ENCODE measurements around the gene LDLRAD4. TPM values are rescaled to one million over a fixed set of nuclear protein-coding genes. Genes with fewer than 3 reads are reported as not detected.

The LDLRAD4 gene
- total RNA-seq, 1 experiment from 2014 or later = not detected

- ATAC-seq (no peak), DNase-seq (no peak)
- no peaks in the 10 kb centered on the region for H3K9me2 ChIP-seq (replicated peaks; ENCODE audit: low read length)
- peaks cover 89% of the 10 kb centered on the region for H3K27me3 ChIP-seq (ENCODE audit: low read length)
- peaks cover 4% of the 10 kb centered on the region; the same call in 1 of the 2 replicates for H4K20me1 ChIP-seq (ENCODE audit: low read length)
- H3K4me3 ChIP-seq (ENCODE audit: low read length) = no peak overlapping the region
- no peaks in the 10 kb centered on the region for H3K79me2 ChIP-seq (ENCODE audit: low read length)
- no peaks in the 10 kb centered on the region for H3K4me1 ChIP-seq (ENCODE audit: insufficient read depth, low read length)
- H3K36me3 ChIP-seq (ENCODE audit: low read depth, low read length) = no peaks in the 10 kb centered on the region
- intact Hi-C loops (cut with micrococcal nuclease) = loop anchor here (10.0 kb wide), 1 partner anchor 414 kb away; no protein-coding TSS in a partner anchor
- H2AFZ ChIP-seq (ENCODE audit: low read length) = no peak overlapping the region
- H3K9ac ChIP-seq (ENCODE audit: low read length) = no peak overlapping the region
- H3K27ac ChIP-seq (ENCODE audit: low read length) = no peak overlapping the region
- POLR2A ChIA-PET (ENCODE audit: unreplicated experiment) = no interaction called here
- CTCF ChIA-PET = no interaction called here
- H3K9me3 ChIP-seq (ENCODE audit: low read length) = no peaks in the 10 kb centered on the region
- H3F3A ChIP-seq (ENCODE audit: low read length, unreplicated experiment) = peaks cover 4% of the 10 kb centered on the region
- no TSS peak for BruUV-seq (replicated peaks)
- TF ChIP-seq EZH2phosphoT487 (IDR thresholded peaks at IDR 0.05; ENCODE audit: borderline replicate concordance, low read length) (no peak), EZH2 (IDR thresholded peaks at IDR 0.05; ENCODE audit: low read length, unreplicated experiment) (no peak)
- TF ChIP-seq, protein P1, sequence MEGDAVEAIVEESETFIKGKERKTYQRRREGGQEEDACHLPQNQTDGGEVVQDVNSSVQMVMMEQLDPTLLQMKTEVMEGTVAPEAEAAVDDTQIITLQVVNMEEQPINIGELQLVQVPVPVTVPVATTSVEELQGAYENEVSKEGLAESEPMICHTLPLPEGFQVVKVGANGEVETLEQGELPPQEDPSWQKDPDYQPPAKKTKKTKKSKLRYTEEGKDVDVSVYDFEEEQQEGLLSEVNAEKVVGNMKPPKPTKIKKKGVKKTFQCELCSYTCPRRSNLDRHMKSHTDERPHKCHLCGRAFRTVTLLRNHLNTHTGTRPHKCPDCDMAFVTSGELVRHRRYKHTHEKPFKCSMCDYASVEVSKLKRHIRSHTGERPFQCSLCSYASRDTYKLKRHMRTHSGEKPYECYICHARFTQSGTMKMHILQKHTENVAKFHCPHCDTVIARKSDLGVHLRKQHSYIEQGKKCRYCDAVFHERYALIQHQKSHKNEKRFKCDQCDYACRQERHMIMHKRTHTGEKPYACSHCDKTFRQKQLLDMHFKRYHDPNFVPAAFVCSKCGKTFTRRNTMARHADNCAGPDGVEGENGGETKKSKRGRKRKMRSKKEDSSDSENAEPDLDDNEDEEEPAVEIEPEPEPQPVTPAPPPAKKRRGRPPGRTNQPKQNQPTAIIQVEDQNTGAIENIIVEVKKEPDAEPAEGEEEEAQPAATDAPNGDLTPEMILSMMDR (conservative IDR thresholded peaks at IDR 0.05; ENCODE audit: low read depth, low read length) = no peak
- H3K4me2 ChIP-seq (ENCODE audit: low read length) = no peak overlapping the region
Observed at GRCh38 chr18:13220361-13220991, 1.9 kb downstream of the LDLRAD4 start.

- Histone ChIP-seq H4K20me1 (ENCODE audit: low read length) (peaks cover 4% of the 10 kb centered on the region; the same call in 1 of the 2 replicates), H3F3A (ENCODE audit: low read length, unreplicated experiment) (no peaks in the 10 kb centered on the region), H3K79me2 (ENCODE audit: low read length) (no peaks in the 10 kb centered on the region), H3K4me2 (ENCODE audit: low read length) (no peak overlapping the region), H3K4me1 (ENCODE audit: insufficient read depth, low read length) (no peaks in the 10 kb centered on the region), H3K9ac (ENCODE audit: low read length) (no peak overlapping the region), H3K9me3 (ENCODE audit: low read length) (no peaks in the 10 kb centered on the region), H3K27me3 (ENCODE audit: low read length) (peaks cover 79% of the 10 kb centered on the region), H3K4me3 (ENCODE audit: low read length) (no peak overlapping the region), H3K36me3 (ENCODE audit: low read depth, low read length) (no peaks in the 10 kb centered on the region), H3K9me2 (replicated peaks; ENCODE audit: low read length) (no peaks in the 10 kb centered on the region), H2AFZ (ENCODE audit: low read length) (no peak overlapping the region), H3K27ac (ENCODE audit: low read length) (no peak overlapping the region)
- ATAC-seq (peak; percentile 6; the same call in 1 of the 2 replicates), DNase-seq (no peak)
- POLR2A ChIA-PET (ENCODE audit: unreplicated experiment) = no interaction called here
- intact Hi-C loops (cut with micrococcal nuclease) = loop anchor here (10.0 kb wide), 1 partner anchor 413 kb away; no protein-coding TSS in a partner anchor
- CTCF ChIA-PET = no interaction called here
- no TSS peak for BruUV-seq (replicated peaks)
- TF ChIP-seq EZH2 (IDR thresholded peaks at IDR 0.05; ENCODE audit: low read length, unreplicated experiment) = no peak
- TF ChIP-seq, protein P1 (conservative IDR thresholded peaks at IDR 0.05; ENCODE audit: low read depth, low read length) = no peak
- TF ChIP-seq EZH2phosphoT487 (IDR thresholded peaks at IDR 0.05; ENCODE audit: borderline replicate concordance, low read length) = no peak
Observed at GRCh38 chr18:13221869-13222855, 3.6 kb downstream of the LDLRAD4 start.
